IPS-15b (cell line): ENCODE measurements around the gene DUSP12.

ENCODE experiments used
- H3K27me3 ChIP-seq: one replicate; pipeline ENCODE4 v1.6.1; 2013; ENCODE audit warnings: low read length; ENCODE audit not compliant: control insufficient read depth, insufficient read depth
- H3K36me3 ChIP-seq: one replicate; pipeline ENCODE4 v1.6.1; 2013; ENCODE audit warnings: low read length; ENCODE audit not compliant: control insufficient read depth, insufficient read depth
- H3K4me1 ChIP-seq: one replicate; pipeline ENCODE4 v1.6.1; 2013; ENCODE audit warnings: mild to moderate bottlenecking, low read length; ENCODE audit not compliant: control insufficient read depth, insufficient read depth
- H3K4me3 ChIP-seq: one replicate; pipeline ENCODE4 v1.5.1; 2013; ENCODE audit warnings: low read depth, low read length
- H3K9ac ChIP-seq: one replicate; pipeline ENCODE4 v1.6.1; 2013; ENCODE audit warnings: low read depth, mild to moderate bottlenecking, low read length
- H3K9me3 ChIP-seq: one replicate; pipeline ENCODE4 v1.6.1; 2013; ENCODE audit warnings: mild to moderate bottlenecking, low read length; ENCODE audit not compliant: control insufficient read depth, insufficient read depth

The DUSP12 gene

DNA sequence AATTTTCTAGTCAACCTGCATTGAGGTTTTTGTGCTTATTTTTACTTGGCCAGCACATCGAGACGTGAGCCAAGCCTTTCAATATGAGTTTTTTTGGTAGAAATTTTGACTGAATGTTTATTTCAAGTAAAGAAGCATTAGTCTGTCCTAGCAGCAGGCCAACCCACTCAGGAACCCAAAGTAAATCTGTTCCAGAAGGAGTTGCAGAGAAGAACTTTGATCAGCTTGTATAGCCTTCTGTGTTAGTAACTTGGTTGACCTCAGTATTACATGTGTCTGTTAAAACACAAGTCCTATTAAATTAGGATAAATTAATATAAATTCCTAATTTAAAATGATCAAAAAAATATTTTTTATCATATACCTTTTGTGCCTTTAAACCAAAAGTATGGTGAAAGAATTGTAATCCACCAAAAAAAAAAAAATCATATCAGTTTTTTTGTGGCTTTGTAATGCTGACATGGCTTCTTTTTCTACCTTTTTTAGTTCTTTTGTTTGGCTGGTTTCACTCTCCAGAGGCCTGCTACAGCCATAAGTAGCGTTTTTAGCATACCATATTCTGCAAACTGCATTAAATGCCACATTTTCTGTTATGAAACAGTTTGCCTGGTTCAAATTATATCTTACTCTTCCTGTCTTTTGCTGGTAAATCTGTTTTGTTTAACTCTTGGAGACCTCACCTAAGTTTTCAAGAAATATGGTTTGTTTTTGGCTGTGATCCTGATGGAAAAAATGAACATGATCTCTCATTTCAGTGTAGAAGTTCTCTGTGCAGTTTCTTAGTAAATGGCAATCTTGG lies 56.0 kb downstream of the DUSP12 start:
- Histone ChIP-seq H3K4me1 (no peaks in the 10 kb centered on the region), H3K36me3 (no peaks in the 10 kb centered on the region), H3K4me3 (no peak overlapping the region), H3K9ac (no peak overlapping the region), H3K9me3 (no peaks in the 10 kb centered on the region), H3K27me3 (no peaks in the 10 kb centered on the region)
